K562 (cell line): ENCODE results near the gene SLC39A13. TPM values are rescaled to one million over a fixed set of nuclear protein-coding genes. Genes with fewer than 3 reads are reported as not detected.

ENCODE experiments used
- ETV5 ChIP-seq: sonication (generic); formaldehyde crosslinking; IDR thresholded peaks from 2 replicates; pipeline ENCODE4 v1.4.0; 2020; ENCODE audit warnings: low read depth, mild to moderate bottlenecking, missing genetic modification reagents
- FOXK2 ChIP-seq, 2 experiments: fragments of 450-650 bp; IDR thresholded peaks in 1 of 2; conservative IDR thresholded peaks in 1 of 2; 2 replicates each; pipeline ENCODE4 v1.6.1; 2016; ENCODE audit warnings: low read depth in 2 of 2, mild to moderate bottlenecking in 1 of 2
- KLF1 ChIP-seq: fragments of 450-650 bp; IDR thresholded peaks from 2 replicates; pipeline ENCODE4 v1.6.1; 2016; ENCODE audit warnings: missing genetic modification characterization, missing compliant biosample characterization
- SIX5 ChIP-seq, 2 experiments: IDR thresholded peaks; 2 replicates each; pipeline ENCODE4 v1.6.1; 2011; ENCODE audit warnings: low read length in 2 of 2, borderline replicate concordance in 1 of 2, low read depth in 1 of 2, mild to moderate bottlenecking in 1 of 2, moderate library complexity in 1 of 2; ENCODE audit not compliant: insufficient read depth in 1 of 2
- ZNF589 ChIP-seq: fragments of 200-800 bp; sonication (Bioruptor generic); IDR thresholded peaks from 2 replicates; pipeline ENCODE4 v1.6.1; 2016; ENCODE audit warnings: low read depth, missing genetic modification characterization, missing compliant biosample characterization
- polyA plus RNA-seq, 8 experiments: library from polyadenylated mRNA; depleted of rRNA in 4 of 8; stranded (reverse) in 5 of 8; unstranded in 3 of 8; fragments of >200 nt; fragmentation: Nextera tagmentation in 2 of 8; fragmentation: Illumina TruSeq in 1 of 8; extraction: Ambion mirVana in 2 of 8; extraction: Trizol in 1 of 8; gene quantifications; 2 replicates each; pipeline versions ENCODE4 v1.2.1 to v1.2.3, GENCODE V29; 2011 to 2014; ENCODE audit warnings: inconsistent platforms in 1 of 8, missing spikeins in 1 of 8
- total RNA-seq, 7 experiments: library from RNA; depleted of rRNA in 6 of 7; stranded (reverse); fragments of >200 nt in 6 of 7; fragmentation: Illumina TruSeq in 2 of 7; extraction: Trizol in 2 of 7; gene quantifications; 2 replicates each; pipeline versions ENCODE4 v1.2.1 to v1.2.3, GENCODE V29; 2011 to 2021; ENCODE audit warnings: low replicate concordance in 1 of 7
- TF ChIP-seq, protein P1 (sequence below): sonication (generic); formaldehyde crosslinking; IDR thresholded peaks from 2 replicates; pipeline ENCODE4 v1.8.0; 2022; ENCODE audit warnings: mild to moderate bottlenecking, missing genetic modification reagents
- TF ChIP-seq, protein P2 (sequence below): fragments of 250-450 bp; sonication (Bioruptor Pico); IDR thresholded peaks from 2 replicates; pipeline ENCODE4 v1.5.0; 2022; ENCODE audit warnings: mild to moderate bottlenecking
- TF ChIP-seq, protein P3 (sequence below): fragments of 200-800 bp; sonication (Bioruptor generic); IDR thresholded peaks from 2 replicates; pipeline ENCODE4 v1.6.1; 2017; ENCODE audit warnings: missing genetic modification characterization, missing compliant biosample characterization

SLC39A13 gene
- total and polyA plus RNA-seq, 9 of the 15 experiments (the other 6 are each of a cell fraction or from before 2014, with no cell fraction given) = 0.17 to 15.9 (median 3.2) TPM

DNA sequence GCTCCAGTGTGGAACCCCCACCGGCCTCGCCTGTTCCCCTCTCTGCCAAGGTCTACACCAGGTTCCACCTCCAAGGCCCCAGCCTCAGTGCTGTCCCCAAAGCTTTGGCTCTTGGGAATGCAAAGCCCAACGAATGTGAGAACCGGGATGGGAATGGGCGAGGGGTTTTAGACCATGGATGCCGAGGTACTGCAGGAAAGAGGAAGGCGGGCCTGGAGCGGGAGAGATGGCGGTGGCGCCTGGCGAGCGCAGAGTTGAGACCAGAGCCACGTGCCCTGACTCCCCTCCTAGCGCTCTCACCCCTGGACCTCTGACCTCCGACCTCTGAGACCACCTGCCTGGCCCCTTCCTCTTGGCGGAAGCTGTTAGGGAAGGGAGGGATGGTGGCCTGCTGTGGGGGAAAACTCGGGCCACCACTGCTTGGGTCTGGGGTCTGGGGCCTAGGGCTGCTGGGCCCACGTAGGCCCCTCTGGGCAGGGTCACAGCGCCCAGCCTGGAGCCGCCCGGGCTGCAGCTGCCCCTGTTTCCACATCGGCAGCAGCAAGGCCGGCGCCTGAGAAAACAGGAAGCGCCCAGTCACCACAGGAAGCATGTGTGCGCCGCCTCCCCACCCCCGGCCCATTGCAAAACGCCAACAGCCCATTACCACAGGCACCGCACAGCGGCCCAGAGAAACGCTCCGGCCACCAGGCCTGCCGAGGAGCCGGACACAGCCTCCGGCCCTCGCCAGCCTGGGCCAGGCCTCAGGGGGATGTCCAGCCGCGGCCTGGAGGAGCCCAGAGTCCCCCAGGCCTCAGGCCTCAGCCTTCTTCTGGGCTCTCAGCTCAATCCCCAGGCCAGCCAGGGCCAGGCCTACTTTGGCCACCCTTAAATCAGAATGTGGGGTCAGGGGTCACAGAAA is 13.8 kb upstream of the SLC39A13 start (continued):
- TF ChIP-seq FOXK2 (conservative IDR thresholded peaks at IDR 0.05 in 1 of 2, IDR thresholded peaks at IDR 0.05 in 1 of 2; ENCODE audit: low read depth in 2 of 2) (peak; percentile 50 to 59; a peak in 2 of 4 replicates), SIX5 (IDR thresholded peaks at IDR 0.05; ENCODE audit: borderline replicate concordance in 1 of 2, insufficient read depth in 1 of 2, low read depth in 1 of 2, low read length in 2 of 2) (no peak), ZNF589 (peak; percentile 93), ETV5 (CRISPR knock-in tag) (peak; percentile 73), KLF1 (tag) (0 out of 2 replicates have a peak, but pooled peaks have one; percentile 21)
- TF ChIP-seq, protein P1, sequence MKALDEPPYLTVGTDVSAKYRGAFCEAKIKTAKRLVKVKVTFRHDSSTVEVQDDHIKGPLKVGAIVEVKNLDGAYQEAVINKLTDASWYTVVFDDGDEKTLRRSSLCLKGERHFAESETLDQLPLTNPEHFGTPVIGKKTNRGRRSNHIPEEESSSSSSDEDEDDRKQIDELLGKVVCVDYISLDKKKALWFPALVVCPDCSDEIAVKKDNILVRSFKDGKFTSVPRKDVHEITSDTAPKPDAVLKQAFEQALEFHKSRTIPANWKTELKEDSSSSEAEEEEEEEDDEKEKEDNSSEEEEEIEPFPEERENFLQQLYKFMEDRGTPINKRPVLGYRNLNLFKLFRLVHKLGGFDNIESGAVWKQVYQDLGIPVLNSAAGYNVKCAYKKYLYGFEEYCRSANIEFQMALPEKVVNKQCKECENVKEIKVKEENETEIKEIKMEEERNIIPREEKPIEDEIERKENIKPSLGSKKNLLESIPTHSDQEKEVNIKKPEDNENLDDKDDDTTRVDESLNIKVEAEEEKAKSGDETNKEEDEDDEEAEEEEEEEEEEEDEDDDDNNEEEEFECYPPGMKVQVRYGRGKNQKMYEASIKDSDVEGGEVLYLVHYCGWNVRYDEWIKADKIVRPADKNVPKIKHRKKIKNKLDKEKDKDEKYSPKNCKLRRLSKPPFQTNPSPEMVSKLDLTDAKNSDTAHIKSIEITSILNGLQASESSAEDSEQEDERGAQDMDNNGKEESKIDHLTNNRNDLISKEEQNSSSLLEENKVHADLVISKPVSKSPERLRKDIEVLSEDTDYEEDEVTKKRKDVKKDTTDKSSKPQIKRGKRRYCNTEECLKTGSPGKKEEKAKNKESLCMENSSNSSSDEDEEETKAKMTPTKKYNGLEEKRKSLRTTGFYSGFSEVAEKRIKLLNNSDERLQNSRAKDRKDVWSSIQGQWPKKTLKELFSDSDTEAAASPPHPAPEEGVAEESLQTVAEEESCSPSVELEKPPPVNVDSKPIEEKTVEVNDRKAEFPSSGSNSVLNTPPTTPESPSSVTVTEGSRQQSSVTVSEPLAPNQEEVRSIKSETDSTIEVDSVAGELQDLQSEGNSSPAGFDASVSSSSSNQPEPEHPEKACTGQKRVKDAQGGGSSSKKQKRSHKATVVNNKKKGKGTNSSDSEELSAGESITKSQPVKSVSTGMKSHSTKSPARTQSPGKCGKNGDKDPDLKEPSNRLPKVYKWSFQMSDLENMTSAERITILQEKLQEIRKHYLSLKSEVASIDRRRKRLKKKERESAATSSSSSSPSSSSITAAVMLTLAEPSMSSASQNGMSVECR = no peak
- TF ChIP-seq, protein P2, sequence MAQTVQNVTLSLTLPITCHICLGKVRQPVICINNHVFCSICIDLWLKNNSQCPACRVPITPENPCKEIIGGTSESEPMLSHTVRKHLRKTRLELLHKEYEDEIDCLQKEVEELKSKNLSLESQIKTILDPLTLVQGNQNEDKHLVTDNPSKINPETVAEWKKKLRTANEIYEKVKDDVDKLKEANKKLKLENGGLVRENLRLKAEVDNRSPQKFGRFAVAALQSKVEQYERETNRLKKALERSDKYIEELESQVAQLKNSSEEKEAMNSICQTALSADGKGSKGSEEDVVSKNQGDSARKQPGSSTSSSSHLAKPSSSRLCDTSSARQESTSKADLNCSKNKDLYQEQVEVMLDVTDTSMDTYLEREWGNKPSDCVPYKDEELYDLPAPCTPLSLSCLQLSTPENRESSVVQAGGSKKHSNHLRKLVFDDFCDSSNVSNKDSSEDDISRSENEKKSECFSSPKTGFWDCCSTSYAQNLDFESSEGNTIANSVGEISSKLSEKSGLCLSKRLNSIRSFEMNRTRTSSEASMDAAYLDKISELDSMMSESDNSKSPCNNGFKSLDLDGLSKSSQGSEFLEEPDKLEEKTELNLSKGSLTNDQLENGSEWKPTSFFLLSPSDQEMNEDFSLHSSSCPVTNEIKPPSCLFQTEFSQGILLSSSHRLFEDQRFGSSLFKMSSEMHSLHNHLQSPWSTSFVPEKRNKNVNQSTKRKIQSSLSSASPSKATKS (CRISPR knock-in tag) = no peak
- TF ChIP-seq, protein P3, sequence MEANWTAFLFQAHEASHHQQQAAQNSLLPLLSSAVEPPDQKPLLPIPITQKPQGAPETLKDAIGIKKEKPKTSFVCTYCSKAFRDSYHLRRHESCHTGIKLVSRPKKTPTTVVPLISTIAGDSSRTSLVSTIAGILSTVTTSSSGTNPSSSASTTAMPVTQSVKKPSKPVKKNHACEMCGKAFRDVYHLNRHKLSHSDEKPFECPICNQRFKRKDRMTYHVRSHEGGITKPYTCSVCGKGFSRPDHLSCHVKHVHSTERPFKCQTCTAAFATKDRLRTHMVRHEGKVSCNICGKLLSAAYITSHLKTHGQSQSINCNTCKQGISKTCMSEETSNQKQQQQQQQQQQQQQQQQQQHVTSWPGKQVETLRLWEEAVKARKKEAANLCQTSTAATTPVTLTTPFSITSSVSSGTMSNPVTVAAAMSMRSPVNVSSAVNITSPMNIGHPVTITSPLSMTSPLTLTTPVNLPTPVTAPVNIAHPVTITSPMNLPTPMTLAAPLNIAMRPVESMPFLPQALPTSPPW (CRISPR knock-in tag) = peak; percentile 8
